K562 (cell line): ENCODE data around the gene WFIKKN2. TPM values are rescaled to one million over a fixed set of nuclear protein-coding genes. Genes with fewer than 3 reads are reported as not detected.

ENCODE experiments used
- ATAC-seq: fragments of 200-7000 bp; cut with Tn5 transposase; 3 replicates; pipeline ENCODE4 v1.9.1; 2020; ENCODE audit warnings: moderate library complexity
- BruUV-seq: library from RNA; stranded (reverse); fragments of 400-500 nt; replicated peaks from 2 replicates; lab custom pipeline; 2021; lab: Mats Ljungman, UMichigan
- CTCF ChIA-PET: fragments of 300-600 bp; formaldehyde crosslinking; extraction: SDS; loops from one replicate; lab custom pipeline; 2021; ENCODE audit warnings: low intra/inter-chr PET ratio; lab: Yijun Ruan, JAX
- POLR2A ChIA-PET: fragments of 300-600, 350-650 bp; sonication (Branson Sonifier 250); formaldehyde crosslinking; extraction: SDS; loops from one replicate; lab custom pipeline; 2021; ENCODE audit warnings: antibody characterized with exemption, inconsistent platforms; lab: Yijun Ruan, JAX
- DNase-seq, 4 experiments: peaks; one replicate each; pipeline versions ENCODE4 v3.0.0 to v3.0.0-alpha.2; 2011 to 2018; ENCODE audit warnings: low spot score in 3 of 4, mixed read lengths in 3 of 4; ENCODE audit errors: extremely low read depth in 1 of 4
- FAIRE-seq: peaks from 2 replicates; lab custom pipeline; 2011; peaks lifted over from hg19 to GRCh38; lab: Jason Lieb, UNC
- H2AFZ ChIP-seq: 2 replicates; pipeline ENCODE4 v1.6.0; 2011; ENCODE audit warnings: low read depth, low read length, control low read depth, inconsistent platforms
- H3K27ac ChIP-seq: fragments of 200-600 bp; 3 replicates; pipeline ENCODE4 v1.8.0; 2011; ENCODE audit warnings: low read depth, mild to moderate bottlenecking, control low read depth, inconsistent platforms, low read length, moderate library complexity, mixed read lengths; ENCODE audit errors: extremely low read depth
- H3K27me3 ChIP-seq, 2 experiments: fragments of 300-600 bp in 1 of 2; 2 replicates in 1 of 2; 3 replicates in 1 of 2; pipeline versions ENCODE4 v1.6.0 to v1.8.0; 2011; ENCODE audit warnings: inconsistent platforms in 2 of 2, low read length in 2 of 2, mild to moderate bottlenecking in 1 of 2, mixed read lengths in 1 of 2, moderate library complexity in 1 of 2; ENCODE audit not compliant: control insufficient read depth in 2 of 2, insufficient read depth in 2 of 2
- H3K36me3 ChIP-seq: fragments of 300-600 bp; 3 replicates; pipeline ENCODE4 v1.8.0; 2011; ENCODE audit warnings: mild to moderate bottlenecking, low read length, inconsistent platforms; ENCODE audit not compliant: control insufficient read depth, insufficient read depth
- H3K4me1 ChIP-seq, 2 experiments: fragments of 200-600 bp in 1 of 2; replicated peaks in 1 of 2; 2 replicates in 1 of 2; 3 replicates in 1 of 2; pipeline versions ENCODE4 v1.5.1 to v1.8.0; 2011; ENCODE audit warnings: inconsistent platforms in 2 of 2, low read length in 2 of 2, mild to moderate bottlenecking in 1 of 2, mixed read lengths in 1 of 2, moderate library complexity in 1 of 2; ENCODE audit not compliant: control insufficient read depth in 2 of 2, insufficient read depth in 2 of 2
- H3K4me2 ChIP-seq: 2 replicates; pipeline ENCODE4 v1.6.1; 2011; ENCODE audit warnings: low read length, control low read depth, inconsistent platforms, mixed read lengths; ENCODE audit not compliant: insufficient read depth
- H3K4me3 ChIP-seq: fragments of 200-600 bp; sonication (generic), shearing (Covaris generic); 2 replicates; pipeline ENCODE4 v1.5.1; 2016; ENCODE audit warnings: control low read depth, inconsistent platforms
- H3K79me2 ChIP-seq: fragments of 200-600 bp; 3 replicates; pipeline ENCODE4 v1.8.0; 2011; ENCODE audit warnings: low read length, inconsistent platforms; ENCODE audit not compliant: control insufficient read depth, insufficient read depth
- H3K9ac ChIP-seq, 2 experiments: 2 replicates each; pipeline versions ENCODE4 v1.6.0 to v1.6.1; 2011; ENCODE audit warnings: low read depth in 2 of 2, low read length in 2 of 2, control low read depth in 1 of 2, inconsistent platforms in 1 of 2, mild to moderate bottlenecking in 1 of 2, mixed read lengths in 1 of 2; ENCODE audit not compliant: insufficient read depth in 1 of 2
- H3K9me1 ChIP-seq: one replicate; pipeline ENCODE4 v1.6.0; 2011; ENCODE audit warnings: inconsistent platforms, mild to moderate bottlenecking, low read length, moderate library complexity; ENCODE audit not compliant: control insufficient read depth, insufficient read depth
- H3K9me3 ChIP-seq: replicated peaks from 2 replicates; pipeline ENCODE4 v1.5.1; 2011; ENCODE audit warnings: low read depth, low read length, inconsistent platforms; ENCODE audit not compliant: control insufficient read depth, insufficient read depth
- H4K20me1 ChIP-seq: replicated peaks from 2 replicates; pipeline ENCODE4 v1.6.1; 2011; ENCODE audit warnings: low read length, inconsistent platforms, mixed read lengths; ENCODE audit not compliant: control insufficient read depth, insufficient read depth
- GMEB1 ChIP-seq: fragments of 250-450 bp; sonication (Bioruptor Pico); IDR thresholded peaks from 2 replicates; pipeline ENCODE4 v1.4.0; 2020; ENCODE audit warnings: mild to moderate bottlenecking
- MNT ChIP-seq, 2 experiments: fragments of 450-650 bp; conservative IDR thresholded peaks; 2 replicates each; pipeline ENCODE4 v1.6.1; 2017; ENCODE audit warnings: mild to moderate bottlenecking in 2 of 2, moderate library complexity in 2 of 2
- RNF2 ChIP-seq: sonication (generic); IDR thresholded peaks from 2 replicates; pipeline ENCODE4 v1.6.1; 2016
- TEAD4 ChIP-seq, 2 experiments: sonication (generic) in 1 of 2; formaldehyde crosslinking in 1 of 2; IDR thresholded peaks; 2 replicates each; pipeline versions ENCODE4 v1.6.1 to v1.8.0; 2012 to 2022; ENCODE audit warnings: borderline replicate concordance in 1 of 2, inconsistent platforms in 1 of 2, low read length in 1 of 2, mild to moderate bottlenecking in 1 of 2, missing genetic modification reagents in 1 of 2
- TFE3 ChIP-seq: fragments of 450-650 bp; formaldehyde crosslinking; IDR thresholded peaks from 2 replicates; pipeline ENCODE4 v1.4.0; 2020; ENCODE audit warnings: mild to moderate bottlenecking, mixed read lengths
- ZBTB11 ChIP-seq, 3 experiments: fragments of 200-800 bp in 1 of 3; fragments of 250-450 bp in 1 of 3; fragments of 450-650 bp in 1 of 3; sonication (Bioruptor Pico) in 1 of 3; sonication (Bioruptor generic) in 1 of 3; formaldehyde crosslinking in 1 of 3; IDR thresholded peaks; 2 replicates each; pipeline versions ENCODE4 v1.6.1 to v1.8.0; 2016 to 2022; ENCODE audit warnings: mild to moderate bottlenecking in 2 of 3, missing genetic modification characterization in 2 of 3, missing compliant biosample characterization in 1 of 3, moderate library complexity in 1 of 3
- ZC3H4 ChIP-seq: sonication (generic); formaldehyde crosslinking; IDR thresholded peaks from 2 replicates; pipeline ENCODE4 v1.9.0; 2021; ENCODE audit warnings: missing genetic modification reagents, borderline replicate concordance
- ZNF263 ChIP-seq: sonication (generic); formaldehyde crosslinking; IDR thresholded peaks from 2 replicates; pipeline ENCODE4 v1.8.0; 2022; ENCODE audit warnings: mild to moderate bottlenecking, missing genetic modification reagents, borderline replicate concordance
- WGBS: fragments of 100-300 bp; shearing (Covaris generic); methylation state at CpG from one replicate; pipeline ENCODE4 v1.1.6; 2016; ENCODE audit warnings: low coverage, mixed read lengths; ENCODE audit not compliant: insufficient coverage; ENCODE audit errors: missing lambda C conversion rate; 5-methylcytosine and 5-hydroxymethylcytosine counted together
- in situ Hi-C: fragments of 300-500 bp; cut with MboI; formaldehyde crosslinking; loops from 4 replicates; pipeline ENCODE4 v1.15.0; 2018; ENCODE audit warnings: inconsistent platforms, mixed read lengths
- intact Hi-C: fragments of 100-400 bp; cut with micrococcal nuclease; formaldehyde crosslinking; loops from 2 replicates; pipeline ENCODE4 v1.14.2; 2022
- polyA plus RNA-seq, 8 experiments: library from polyadenylated mRNA; depleted of rRNA in 4 of 8; stranded (reverse) in 5 of 8; unstranded in 3 of 8; fragments of >200 nt; fragmentation: Nextera tagmentation in 2 of 8; fragmentation: Illumina TruSeq in 1 of 8; extraction: Ambion mirVana in 2 of 8; extraction: Trizol in 1 of 8; gene quantifications; 2 replicates each; pipeline versions ENCODE4 v1.2.1 to v1.2.3, GENCODE V29; 2011 to 2014; ENCODE audit warnings: inconsistent platforms in 1 of 8, missing spikeins in 1 of 8
- total RNA-seq, 7 experiments: library from RNA; depleted of rRNA in 6 of 7; stranded (reverse); fragments of >200 nt in 6 of 7; fragmentation: Illumina TruSeq in 2 of 7; extraction: Trizol in 2 of 7; gene quantifications; 2 replicates each; pipeline versions ENCODE4 v1.2.1 to v1.2.3, GENCODE V29; 2011 to 2021; ENCODE audit warnings: low replicate concordance in 1 of 7

WFIKKN2 gene
- total and polyA plus RNA-seq, 9 of the 15 experiments (the other 6 are each of a cell fraction or from before 2014, with no cell fraction given): 0.07 TPM; not detected in 8

DNA sequence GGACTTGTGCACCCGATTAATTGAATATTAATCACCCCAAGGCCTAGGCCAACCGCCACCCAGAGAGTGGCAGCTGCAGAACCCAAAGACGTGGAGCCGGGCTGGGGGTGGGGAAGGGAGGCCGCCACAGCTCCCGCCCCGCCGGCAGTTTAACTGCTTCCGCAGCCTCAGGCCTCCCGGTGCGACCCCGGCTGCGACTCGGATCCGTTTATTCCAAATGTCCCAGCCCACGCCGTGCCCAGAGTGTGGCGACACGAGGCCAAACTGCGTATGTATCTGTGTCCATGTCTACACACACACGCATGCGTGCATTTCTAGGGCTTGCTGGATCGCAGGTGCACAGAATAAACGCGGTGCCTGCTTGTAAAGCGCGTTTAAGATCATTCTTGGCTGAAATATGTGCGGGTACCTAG lies 31.6 kb downstream of the WFIKKN2 start:
- Histone ChIP-seq H3K4me1 (peaks cover 13 to 14% of the 10 kb centered on the region in 2 experiments; a peak in 4 of 5 replicates), H4K20me1 (peaks cover 12% of the 10 kb centered on the region), H3K9ac (peak overlapping the region; percentile 77 to 95), H3K27ac (peak overlapping the region; percentile 88), H3K9me3 (no peaks in the 10 kb centered on the region), H3K9me1 (no peaks in the 10 kb centered on the region), H2AFZ (peak overlapping the region; percentile 94), H3K79me2 (peaks cover 41% of the 10 kb centered on the region), H3K27me3 (no peaks in the 10 kb centered on the region), H3K36me3 (peaks cover 20% of the 10 kb centered on the region), H3K4me2 (peak overlapping the region; percentile 96), H3K4me3 (peak overlapping the region; percentile 88)
- WGBS: under 1% methylated on average over 23 of the region's 28 CpGs
- intact Hi-C loops: loop anchor here (5.0 kb wide), 1 partner anchor 300 kb away; the partner anchor contains the start of gene NME2
- no TSS peak for BruUV-seq
- CTCF ChIA-PET: interaction anchor here (1.5 kb wide), 1 partner anchor 89 kb away, joined by 5 read pairs; no protein-coding TSS in a partner anchor
- POLR2A ChIA-PET: interaction anchor here (0.6 to 7.7 kb wide), 30 partner anchors 8 to 530 kb away, joined by 3 to 207 read pairs (median 6); no protein-coding TSS in a partner anchor
- DNase-seq (peak in 3 of 4 experiments; percentile 33 to 74 (median 38)), ATAC-seq (peak; percentile 32), FAIRE-seq (no peak)
- in situ Hi-C loops: loop anchor here (10.0 kb wide), 1 partner anchor 288 kb away; the partner anchor contains the start of gene NME1
- TF ChIP-seq ZNF263 (CRISPR knock-in tag) (0 out of 2 replicates have a peak, but pooled peaks have one; percentile 38), RNF2 (0 out of 2 replicates have a peak, but pooled peaks have one; percentile 24), TEAD4 (IDR thresholded peaks at IDR 0.05; ENCODE audit: low read length) (no peak), TEAD4 (CRISPR knock-in tag; IDR thresholded peaks at IDR 0.05; ENCODE audit: borderline replicate concordance) (peak; percentile 25; the same call in 1 of the 2 replicates), GMEB1 (no peak), TFE3 (no peak), ZBTB11 (CRISPR knock-in tag; IDR thresholded peaks at IDR 0.05) (peak in 1 of 3 experiments; percentile 12; a peak in 1 of 6 replicates), MNT (conservative IDR thresholded peaks at IDR 0.05) (0 out of 4 replicates have a peak, but pooled peaks of 1 of the 2 experiments have one; percentile 28), ZC3H4 (peak; percentile 98)
